NCI-H2081 (cell line): ENCODE data around the gene RNF125.
"Not testable (repeated sequence)": the region's sequence is repeated elsewhere in the genome, so short reads cannot be mapped to it uniquely, and the experiment has no call there.

ENCODE experiments used
- DNase-seq, 2 experiments: peaks; one replicate each; lab custom pipeline; 2025; lab: John Stamatoyannopoulos, UW

RNF125 gene

GRCh38 chr18:32018331-32019250 lies at the start of gene RNF125:
RNF125 (plus strand) TSS chr18:32018825; CDS start chr18:32018864, 39 bp downstream.
- peak; percentile 73 to 75 for DNase-seq

- DNase-seq: no peak
Observed at GRCh38 chr18:31970617-31971016, 48.0 kb upstream of the RNF125 start.

- DNase-seq: no peak
Observed at GRCh38 chr18:31973929-31974546, 44.6 kb upstream of the RNF125 start.

- no peak for DNase-seq
Observed at GRCh38 chr18:31976242-31976641, 42.4 kb upstream of the RNF125 start.

GRCh38 chr18:31977270-31977872 lies 41.3 kb upstream of the RNF125 start:
- peak; percentile 12 for DNase-seq

GRCh38 chr18:31978616-31979015 lies 40.0 kb upstream of the RNF125 start:
- DNase-seq: no peak

GRCh38 chr18:31979714-31980113 lies 38.9 kb upstream of the RNF125 start:
- DNase-seq: no peak

GRCh38 chr18:31980863-31981262 lies 37.8 kb upstream of the RNF125 start:
- DNase-seq: no peak

GRCh38 chr18:31983020-31983419 lies 35.6 kb upstream of the RNF125 start:
- DNase-seq: no peak

- no peak for DNase-seq
Observed at GRCh38 chr18:31983976-31984375, 34.6 kb upstream of the RNF125 start.

GRCh38 chr18:31990823-31991222 lies 27.8 kb upstream of the RNF125 start:
- no peak for DNase-seq

- no peak for DNase-seq
Observed at GRCh38 chr18:31996007-31996406, 22.6 kb upstream of the RNF125 start.

GRCh38 chr18:31998880-31999412 lies 19.7 kb upstream of the RNF125 start:
- no peak for DNase-seq

- not testable (repeated sequence) for DNase-seq
Observed at GRCh38 chr18:32001141-32001540, 17.5 kb upstream of the RNF125 start.

- DNase-seq: not testable (repeated sequence)
Observed at GRCh38 chr18:32003822-32004221, 14.8 kb upstream of the RNF125 start.

- no peak for DNase-seq
Observed at GRCh38 chr18:32010124-32010721, 8.4 kb upstream of the RNF125 start.

- DNase-seq: no peak
Observed at GRCh38 chr18:32011193-32011592, 7.4 kb upstream of the RNF125 start.

- peak; percentile 31 to 52 for DNase-seq
Observed at GRCh38 chr18:32019251-32019948, 775 bp downstream of the RNF125 start.

- DNase-seq: not testable (repeated sequence)
Observed at GRCh38 chr18:32019949-32020625, 1.5 kb downstream of the RNF125 start.

- no peak for DNase-seq
Observed at GRCh38 chr18:32021756-32022564, 3.3 kb downstream of the RNF125 start.
